HL-60/S4 treated with retinoic acid at 250 ng/mL for 4 days and 3 days (cell line): Measurements from ENCODE around the gene PALLD.
"Not testable (repeated sequence)": the region's sequence is repeated elsewhere in the genome, so short reads cannot be mapped to it uniquely, and the experiment has no call there.

Experiments used
- in situ Hi-C: fragments of 300-500 bp; cut with MboI; formaldehyde crosslinking; loops from 2 replicates; pipeline ENCODE4 v1.7.0; 2022; ENCODE audit warnings: low sequenced_read_pairs

The PALLD gene

GRCh38 chr4:168917138-168917779 is 420.4 kb downstream of the PALLD start:
- in situ Hi-C loops, result loop anchor here (10.0 to 25.0 kb wide), 4 partner anchors 202 to 730 kb away; no protein-coding TSS in a partner anchor

- in situ Hi-C loops, result loop anchor here (10.0 to 25.0 kb wide), 4 partner anchors 205 to 733 kb away; no protein-coding TSS in a partner anchor
These were observed 423.0 kb downstream of the PALLD start for GRCh38 chr4:168919706-168920324.

GRCh38 chr4:168920441-168921065 is 423.7 kb downstream of the PALLD start:
- in situ Hi-C loops, result loop anchor here (25.0 kb wide), 3 partner anchors 333 to 733 kb away; no protein-coding TSS in a partner anchor

- in situ Hi-C loops, result loop anchor here (25.0 kb wide), 3 partner anchors 336 to 736 kb away; no protein-coding TSS in a partner anchor
These were observed 426.8 kb downstream of the PALLD start for GRCh38 chr4:168923526-168924194.

- in situ Hi-C loops, result loop anchor here (25.0 kb wide), 4 partner anchors 337 to 737 kb away; no protein-coding TSS in a partner anchor
These were observed 427.8 kb downstream of the PALLD start for GRCh38 chr4:168924667-168925066.

- in situ Hi-C loops, result loop anchor here (25.0 kb wide), 1 partner anchor 561 kb away; no protein-coding TSS in a partner anchor
These were observed 429.1 kb downstream of the PALLD start for GRCh38 chr4:168925789-168926490.

GRCh38 chr4:168928346-168928745 is 431.5 kb downstream of the PALLD start:
- in situ Hi-C loops, result loop anchor here (25.0 kb wide), 1 partner anchor 559 kb away; no protein-coding TSS in a partner anchor

- in situ Hi-C loops, result loop anchor here (25.0 kb wide), 1 partner anchor 558 kb away; no protein-coding TSS in a partner anchor
These were observed 432.0 kb downstream of the PALLD start for GRCh38 chr4:168928875-168929274.

- in situ Hi-C loops, result loop anchor here (25.0 kb wide), 1 partner anchor 557 kb away; no protein-coding TSS in a partner anchor
These were observed 433.8 kb downstream of the PALLD start for GRCh38 chr4:168930413-168931196.

- in situ Hi-C loops, result loop anchor here (25.0 kb wide), 1 partner anchor 556 kb away; no protein-coding TSS in a partner anchor
These were observed 434.4 kb downstream of the PALLD start for GRCh38 chr4:168931215-168931650.

- in situ Hi-C loops, result loop anchor here (25.0 kb wide), 1 partner anchor 555 kb away; no protein-coding TSS in a partner anchor
These were observed 435.3 kb downstream of the PALLD start for GRCh38 chr4:168932138-168932537.

GRCh38 chr4:168933423-168933822 is 436.6 kb downstream of the PALLD start:
- in situ Hi-C loops, result loop anchor here (25.0 kb wide), 1 partner anchor 554 kb away; no protein-coding TSS in a partner anchor

GRCh38 chr4:168937473-168937872 is 440.6 kb downstream of the PALLD start:
- in situ Hi-C loops, result loop anchor here (25.0 kb wide), 1 partner anchor 550 kb away; no protein-coding TSS in a partner anchor

GRCh38 chr4:168942985-168943384 is 446.1 kb downstream of the PALLD start:
- in situ Hi-C loops, result loop anchor here (25.0 kb wide), 1 partner anchor 544 kb away; no protein-coding TSS in a partner anchor

- in situ Hi-C loops, result loop anchor here (25.0 kb wide), 1 partner anchor 542 kb away; no protein-coding TSS in a partner anchor
These were observed 448.4 kb downstream of the PALLD start for GRCh38 chr4:168945291-168945690.

- in situ Hi-C loops, result not testable (repeated sequence)
These were observed 456.0 kb downstream of the PALLD start for GRCh38 chr4:168952821-168953246.

GRCh38 chr4:168955674-168956073 is 458.8 kb downstream of the PALLD start:
- in situ Hi-C loops, result no loop called here

- in situ Hi-C loops, result no loop called here
These were observed 463.9 kb downstream of the PALLD start for GRCh38 chr4:168960716-168961115.

GRCh38 chr4:168972596-168972995 is 475.7 kb downstream of the PALLD start:
- in situ Hi-C loops, result no loop called here
